NCI-H2227 treated with DMSO at 0.1 percent for 48 hours (cell line): ENCODE results near the gene CACNG8.
A peak's percentile ranks its signal among the peaks of the same experiment; 100 is the strongest.

ENCODE experiments used
- DNase-seq: peaks from one replicate; lab custom pipeline; 2025; lab: John Stamatoyannopoulos, UW

The CACNG8 gene

GRCh38 chr19:53992211-53992610 lies 29.5 kb downstream of the CACNG8 start:
- DNase-seq = no peak

- no peak for DNase-seq
Observed at GRCh38 chr19:53992815-53993214, 30.1 kb downstream of the CACNG8 start.

- no peak for DNase-seq
Observed at GRCh38 chr19:53993448-53993847, 30.7 kb downstream of the CACNG8 start.

GRCh38 chr19:53994811-53995210 lies 32.1 kb downstream of the CACNG8 start:
- DNase-seq = no peak

GRCh38 chr19:53998223-53998622 lies 35.5 kb downstream of the CACNG8 start:
- no peak for DNase-seq

- no peak for DNase-seq
Observed at GRCh38 chr19:53999694-54000093, 37.0 kb downstream of the CACNG8 start.

- DNase-seq = no peak
Observed at GRCh38 chr19:54001496-54001895, 38.8 kb downstream of the CACNG8 start.

GRCh38 chr19:54002495-54003315 lies 40.0 kb downstream of the CACNG8 start:
- DNase-seq = no peak

GRCh38 chr19:54009440-54009839 lies 46.7 kb downstream of the CACNG8 start:
- DNase-seq = no peak

GRCh38 chr19:54010474-54010873 lies 47.7 kb downstream of the CACNG8 start:
- DNase-seq = no peak

- DNase-seq = no peak
Observed at GRCh38 chr19:54011507-54012211, 48.9 kb downstream of the CACNG8 start.

GRCh38 chr19:54013866-54014265 lies 51.1 kb downstream of the CACNG8 start:
- DNase-seq = no peak

- peak; percentile 27 for DNase-seq
Observed at GRCh38 chr19:54014920-54015560, 52.3 kb downstream of the CACNG8 start.

GRCh38 chr19:54017261-54017660 lies 54.5 kb downstream of the CACNG8 start:
- no peak for DNase-seq

GRCh38 chr19:54021363-54021762 lies 58.6 kb downstream of the CACNG8 start:
- DNase-seq = no peak

- DNase-seq = no peak
Observed at GRCh38 chr19:54021932-54022331, 59.2 kb downstream of the CACNG8 start.

- DNase-seq = no peak
Observed at GRCh38 chr19:54023191-54023590, 60.5 kb downstream of the CACNG8 start.

GRCh38 chr19:54024660-54025059 lies 61.9 kb downstream of the CACNG8 start:
- DNase-seq = no peak

GRCh38 chr19:54026656-54027055 lies 63.9 kb downstream of the CACNG8 start:
- no peak for DNase-seq

GRCh38 chr19:54029301-54029700 lies 66.6 kb downstream of the CACNG8 start:
- DNase-seq = no peak

- peak; percentile 67 for DNase-seq
Observed at GRCh38 chr19:54029930-54030490, 67.3 kb downstream of the CACNG8 start.

- peak; percentile 42 for DNase-seq
Observed at GRCh38 chr19:54030895-54031586, 68.3 kb downstream of the CACNG8 start.
